GM18517 (cell line): Measurements from ENCODE around the gene RBMXL3.

ENCODE experiments used
- ATAC-seq: cut with Tn5 transposase; IDR thresholded peaks from one replicate; pipeline ENCODE4 v1.9.1; 2021; ENCODE audit warnings: mild to moderate bottlenecking, moderate library complexity; ENCODE audit not compliant: unreplicated experiment

The RBMXL3 gene

DNA sequence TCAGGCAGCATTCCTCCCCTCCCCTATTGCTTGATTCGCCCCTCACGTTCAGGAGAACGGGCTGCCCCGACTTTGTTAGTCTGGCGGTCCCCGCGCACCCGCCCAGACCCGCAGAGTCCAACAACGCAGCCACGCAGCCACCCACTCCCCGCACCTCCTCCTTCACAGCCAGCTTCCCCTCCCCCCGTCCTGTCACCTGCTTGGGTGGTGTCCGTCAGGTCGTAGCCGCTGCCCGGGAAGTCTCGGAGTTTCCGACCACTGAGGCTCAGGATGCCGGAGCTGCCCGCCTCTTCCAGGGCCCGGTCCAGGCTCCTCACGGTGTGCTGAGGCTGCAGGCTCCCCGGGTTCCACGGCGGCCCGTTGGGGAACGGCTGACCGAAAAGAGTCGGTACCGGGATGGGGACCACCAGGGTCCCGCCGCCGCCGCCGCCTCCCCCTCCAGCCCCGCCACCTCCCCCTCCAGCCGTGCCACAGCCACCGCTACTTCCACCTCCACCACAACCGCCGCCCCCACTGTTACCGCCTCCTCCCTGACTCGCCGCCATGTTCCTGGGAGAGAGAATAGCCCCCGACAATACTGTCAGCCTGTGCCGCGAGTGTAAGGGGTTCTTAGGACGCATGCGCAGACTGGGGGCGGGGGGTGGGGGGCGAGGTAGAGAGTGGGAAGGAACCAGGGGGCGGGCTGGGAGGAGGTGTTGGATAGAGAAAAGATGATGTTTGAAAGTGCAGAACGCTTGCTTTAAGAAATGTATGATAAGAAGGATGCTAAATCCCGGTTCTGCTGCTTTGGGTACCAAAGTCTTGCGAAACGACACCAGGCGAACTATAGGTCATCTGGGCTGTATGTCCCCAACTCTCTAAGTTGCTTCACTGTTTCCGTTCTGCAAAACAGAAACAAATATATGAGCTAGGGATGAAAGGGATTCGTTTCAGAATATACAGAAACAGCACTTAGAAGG is 44.6 kb downstream of the RBMXL3 start, which contains the start of gene LRCH2:
TSS of gene LRCH2 (minus strand) at position 600 of the 959 bp plus-strand sequence. CDS start at position 545, 55 bp downstream.
- no peak for ATAC-seq

- no peak for ATAC-seq
These were observed 45.3 kb downstream of the RBMXL3 start for GRCh38 chrX:115234461-115234860.

- no peak for ATAC-seq
These were observed 47.4 kb downstream of the RBMXL3 start for GRCh38 chrX:115236560-115236959.

GRCh38 chrX:115237056-115237455 is 47.8 kb downstream of the RBMXL3 start:
- ATAC-seq = no peak
